ENCODE measurements around the gene DLGAP5.

- TF ChIP-seq FOXM1 (IDR thresholded peaks at IDR 0.05; ENCODE audit: borderline replicate concordance), result no peak
- no peak for TF ChIP-seq BHLHE40 (IDR thresholded peaks at IDR 0.05; ENCODE audit: borderline replicate concordance)
Measured at GRCh38 chr14:55239320-55239719, 47.9 kb upstream of the DLGAP5 start.
